ENCODE data around the gene RPP40.
"Not testable (repeated sequence)": the region's sequence is repeated elsewhere in the genome, so short reads cannot be mapped to it uniquely, and the experiment has no call there.

RPP40 gene

DNA sequence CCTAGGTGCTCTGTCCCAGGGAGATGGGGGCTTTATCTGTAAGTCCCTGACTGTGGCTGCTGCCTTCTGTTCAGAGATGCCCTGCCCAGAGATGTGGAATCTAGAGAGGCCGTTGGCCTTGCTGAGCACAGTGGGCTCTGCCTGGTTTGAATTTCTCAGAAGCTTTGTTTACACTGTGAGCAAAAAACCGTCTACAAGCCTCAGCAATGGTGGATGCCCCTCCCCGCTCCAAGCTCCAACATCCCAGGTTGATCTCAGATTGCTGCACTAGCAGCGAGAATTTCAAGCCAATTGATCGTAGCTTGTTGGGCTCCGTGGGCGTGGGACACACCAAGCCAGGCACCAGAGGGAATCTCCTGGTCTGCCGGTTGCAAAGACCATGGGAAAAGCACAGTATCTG, 16.3 kb upstream of the RPP40 start:
- DNase-seq (ENCODE audit: low read depth in 2 of 2, low spot score in 1 of 2), result no peak

DNA sequence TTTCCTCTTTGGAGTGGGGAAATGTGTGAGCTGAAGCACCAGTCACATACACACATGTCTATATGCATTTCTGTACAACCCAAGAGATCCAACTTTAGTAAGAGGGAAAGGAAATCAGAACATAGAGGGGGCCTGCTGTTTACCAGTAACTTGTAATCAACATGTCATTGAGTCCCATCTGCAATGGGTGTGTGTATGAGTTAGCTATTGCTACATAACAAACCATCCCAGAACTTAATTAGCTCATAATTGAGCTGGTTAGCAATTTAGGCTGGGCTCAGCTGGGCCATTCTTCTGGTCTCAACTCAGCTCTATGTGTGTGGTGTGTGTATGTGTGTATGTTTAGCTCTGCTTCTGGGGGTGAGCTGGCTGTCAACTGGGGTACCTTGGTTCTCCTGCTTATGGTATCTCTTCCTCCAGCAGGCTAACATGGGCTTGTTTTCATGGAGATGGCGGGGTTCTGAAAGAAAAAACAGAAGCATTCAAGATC, 10.3 kb upstream of the RPP40 start:
- no peak for DNase-seq (ENCODE audit: low read depth in 2 of 2, low spot score in 1 of 2)

DNA sequence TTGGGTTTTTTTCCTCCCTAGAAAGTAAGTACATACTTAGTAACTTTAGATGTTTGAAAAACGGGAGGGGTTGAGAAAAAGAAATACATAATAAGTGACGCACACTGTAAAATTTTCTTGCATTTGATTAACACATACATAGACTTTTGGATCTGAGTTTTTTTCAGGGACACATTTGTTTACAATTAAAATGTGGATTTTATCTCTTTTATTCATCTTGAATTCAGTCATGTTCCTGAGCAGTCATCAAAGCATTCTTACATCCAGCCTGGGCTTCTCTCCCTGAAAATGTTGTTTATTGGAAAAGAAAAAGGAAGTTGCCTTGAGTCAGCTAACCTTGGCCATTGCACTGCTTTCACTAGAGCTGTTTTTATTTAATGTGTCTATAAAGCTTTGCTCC, 8.7 kb upstream of the RPP40 start:
- DNase-seq (ENCODE audit: low read depth in 2 of 2, low spot score in 1 of 2), result no peak

DNA sequence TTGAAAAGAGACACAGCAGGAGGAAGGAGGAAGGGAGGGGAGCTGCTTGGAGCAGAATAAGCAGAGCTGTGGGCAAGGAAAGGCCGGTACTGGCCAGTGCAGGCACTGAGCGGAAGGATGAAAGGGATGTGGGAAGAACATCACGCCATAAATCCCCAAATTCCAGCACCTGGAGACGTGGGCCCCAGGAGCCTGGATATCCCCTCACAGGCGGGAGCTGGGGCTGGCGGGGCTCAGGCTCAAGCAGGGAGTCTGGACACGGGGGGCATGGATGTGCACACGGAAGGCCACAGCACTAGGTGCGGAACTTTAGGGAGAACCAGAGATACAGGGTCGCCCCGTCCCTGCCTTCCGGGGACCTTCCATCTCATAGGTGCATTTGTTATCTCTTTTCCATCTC, 7.5 kb upstream of the RPP40 start:
- no peak for DNase-seq (ENCODE audit: low read depth in 2 of 2, low spot score in 1 of 2)

DNA sequence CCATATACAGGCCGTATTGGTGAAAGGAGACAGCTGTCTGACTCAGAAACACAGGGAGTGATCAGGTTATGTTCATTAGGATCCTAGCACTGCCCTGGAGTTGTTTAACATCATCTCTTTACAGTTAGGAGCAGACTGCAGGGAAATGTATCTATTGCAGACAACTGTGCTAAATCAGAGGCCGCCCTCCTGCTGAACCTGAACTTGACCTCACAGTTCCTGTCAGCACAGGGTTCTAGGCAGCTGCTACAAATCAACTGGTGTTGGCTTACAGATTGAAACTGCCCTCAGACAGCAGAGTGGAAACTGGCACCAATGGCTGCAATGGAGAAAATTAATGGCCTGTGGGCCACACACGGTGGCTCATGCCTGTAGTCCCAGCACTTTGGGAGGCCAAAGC, 3.7 kb upstream of the RPP40 start:
- DNase-seq (ENCODE audit: low read depth in 2 of 2, low spot score in 1 of 2), result no peak

DNA sequence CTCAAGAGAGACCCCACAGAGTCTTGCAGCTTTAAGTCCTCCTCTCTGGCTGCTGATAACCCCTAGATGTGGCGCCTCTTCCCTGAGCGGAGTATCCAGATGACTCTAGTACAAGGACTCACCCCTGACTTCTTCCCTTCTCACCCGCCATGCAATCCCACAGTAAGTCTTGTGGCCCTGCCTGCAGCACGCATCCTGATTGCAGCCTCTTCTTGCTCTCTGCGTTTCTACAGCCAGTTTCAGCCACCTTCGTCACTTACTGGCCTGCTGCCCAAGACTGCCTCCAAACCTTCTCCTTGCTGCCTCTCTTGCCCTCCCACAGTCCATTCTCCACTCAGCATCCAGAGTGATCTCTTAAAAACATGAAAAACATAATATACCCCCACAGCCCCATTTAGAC, 2.4 kb upstream of the RPP40 start:
- DNase-seq (ENCODE audit: low read depth in 2 of 2, low spot score in 1 of 2), result no peak

DNA sequence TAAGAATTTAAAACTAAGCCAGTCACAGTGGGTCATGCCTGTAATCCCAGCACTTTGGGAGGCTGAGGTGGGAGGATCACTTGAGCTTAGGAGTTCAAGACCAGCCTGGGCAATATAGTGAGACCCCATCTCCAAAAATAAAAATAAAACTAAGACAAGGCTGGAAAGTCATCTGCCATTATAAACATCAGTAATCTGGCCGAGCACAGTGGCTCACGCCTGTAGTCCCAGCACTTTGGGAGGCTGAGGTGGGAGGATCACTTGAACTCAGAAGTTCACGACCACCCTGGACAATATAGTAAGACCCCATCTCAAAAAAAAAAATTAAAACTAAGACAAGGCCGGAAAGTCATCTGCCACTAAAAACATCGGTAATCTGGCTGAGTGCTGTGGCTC, 1.2 kb upstream of the RPP40 start:
- DNase-seq (ENCODE audit: low read depth in 2 of 2, low spot score in 1 of 2), result not testable (repeated sequence)

DNA sequence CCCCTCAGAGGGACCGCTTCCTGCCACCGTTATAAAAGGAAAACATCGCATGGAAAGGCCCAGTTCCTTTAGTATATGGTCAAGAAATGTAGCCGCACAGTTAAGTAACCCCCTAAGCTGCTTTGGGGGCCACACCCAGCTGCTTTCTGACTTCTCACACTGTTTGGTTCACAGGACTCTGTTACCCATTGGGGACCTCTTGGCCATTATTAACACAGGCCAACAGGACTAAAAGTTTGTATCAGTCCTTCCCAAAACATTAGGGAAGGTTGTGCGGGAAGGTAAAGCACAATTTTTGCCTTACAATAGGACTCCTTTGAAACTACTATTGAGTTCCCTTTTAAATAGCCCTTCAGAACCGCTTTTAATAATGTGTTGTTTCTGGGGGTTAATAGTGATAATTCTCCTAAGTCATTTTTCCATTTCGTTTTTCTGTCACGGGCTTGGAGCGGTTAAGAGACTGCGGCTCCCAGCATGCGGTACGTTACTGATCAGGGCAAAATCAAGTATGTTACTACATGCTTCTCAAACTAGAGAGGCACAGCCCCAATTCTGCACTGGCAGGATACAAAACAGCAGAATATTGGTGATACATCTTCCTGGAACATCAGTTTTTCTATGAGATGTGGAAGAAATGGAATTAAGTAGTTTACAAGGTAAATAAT, 668 bp upstream of the RPP40 start:
- no peak for DNase-seq (ENCODE audit: low read depth in 2 of 2, low spot score in 1 of 2)

DNA sequence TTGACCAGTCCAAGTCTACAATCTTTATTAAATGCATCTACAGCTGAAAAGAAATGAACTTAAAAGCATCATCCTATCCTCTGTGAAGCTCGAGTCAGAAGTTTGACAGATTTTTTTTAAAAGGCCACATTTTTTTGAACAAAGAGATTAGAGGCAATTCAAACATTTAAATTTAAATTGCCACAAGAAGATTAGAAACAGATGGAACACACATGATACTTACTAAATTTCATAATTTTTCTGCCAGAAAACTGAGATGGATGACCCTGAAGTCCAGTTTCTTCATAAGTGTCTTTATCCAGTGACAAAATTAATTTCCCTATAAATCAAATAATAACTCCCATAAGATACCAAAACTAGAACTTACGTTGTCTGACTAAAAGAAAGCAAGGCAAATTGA, 4.3 kb downstream of the RPP40 start:
- no peak for DNase-seq (ENCODE audit: low read depth in 2 of 2, low spot score in 1 of 2)

DNA sequence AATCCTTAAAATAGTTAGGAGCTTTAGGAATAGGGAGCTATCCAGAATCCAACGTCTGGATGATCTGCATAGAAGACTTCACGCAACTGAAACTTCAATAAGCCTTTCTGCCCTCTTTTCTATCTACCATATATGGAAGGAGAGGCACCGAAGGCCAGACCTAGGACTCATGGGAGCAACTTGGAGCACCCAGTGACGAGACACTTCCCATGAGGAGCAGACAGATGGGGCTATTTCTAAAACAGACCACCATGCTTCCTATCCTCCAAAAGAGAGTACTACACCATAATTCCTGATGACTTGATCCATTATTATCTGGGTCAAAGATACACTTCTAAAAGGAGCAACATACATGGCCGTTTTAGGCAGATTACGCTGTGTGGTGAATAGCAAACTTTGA, 6.0 kb downstream of the RPP40 start:
- no peak for DNase-seq (ENCODE audit: low read depth in 2 of 2, low spot score in 1 of 2)

DNA sequence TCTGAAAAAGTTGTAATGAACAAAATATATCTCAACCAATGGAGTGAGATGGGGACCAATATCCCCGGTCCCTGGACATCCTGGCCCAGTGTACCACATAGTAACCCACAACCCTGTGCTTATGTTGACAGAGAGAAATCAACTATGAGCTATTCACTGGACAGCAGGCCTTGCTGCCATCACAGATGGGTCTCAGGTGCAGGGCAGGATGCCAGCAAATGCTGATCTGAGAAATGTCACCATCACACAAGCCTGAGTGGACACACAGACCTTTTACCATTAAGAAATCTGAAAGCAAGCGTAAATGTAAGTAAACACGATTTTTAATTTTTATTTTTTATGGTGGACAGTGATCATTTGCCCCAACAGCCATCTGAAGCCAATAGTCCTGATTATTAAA, 9.1 kb downstream of the RPP40 start:
- DNase-seq (ENCODE audit: low read depth in 2 of 2, low spot score in 1 of 2), result no peak

DNA sequence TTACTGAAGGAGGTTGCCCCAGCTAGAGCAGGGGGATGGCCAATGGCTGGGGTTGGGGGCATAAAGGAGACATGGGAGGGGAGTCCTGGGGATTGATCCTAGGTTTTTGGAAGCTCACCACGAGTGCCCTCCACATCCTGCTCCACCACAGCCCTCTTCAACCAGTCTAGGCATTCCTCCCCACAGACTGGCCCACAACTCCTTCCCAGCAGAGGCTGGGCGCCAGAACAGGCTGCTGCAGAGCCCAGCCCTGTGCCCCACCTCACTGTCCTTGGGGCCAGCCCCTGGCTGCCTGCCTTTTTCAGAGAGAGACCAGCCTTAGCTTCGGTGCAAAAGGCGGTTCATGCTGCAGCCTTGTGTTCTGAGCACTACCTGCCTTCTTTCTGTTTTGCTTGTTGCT, 16.4 kb downstream of the RPP40 start:
- DNase-seq (ENCODE audit: low read depth in 2 of 2, low spot score in 1 of 2), result no peak

DNA sequence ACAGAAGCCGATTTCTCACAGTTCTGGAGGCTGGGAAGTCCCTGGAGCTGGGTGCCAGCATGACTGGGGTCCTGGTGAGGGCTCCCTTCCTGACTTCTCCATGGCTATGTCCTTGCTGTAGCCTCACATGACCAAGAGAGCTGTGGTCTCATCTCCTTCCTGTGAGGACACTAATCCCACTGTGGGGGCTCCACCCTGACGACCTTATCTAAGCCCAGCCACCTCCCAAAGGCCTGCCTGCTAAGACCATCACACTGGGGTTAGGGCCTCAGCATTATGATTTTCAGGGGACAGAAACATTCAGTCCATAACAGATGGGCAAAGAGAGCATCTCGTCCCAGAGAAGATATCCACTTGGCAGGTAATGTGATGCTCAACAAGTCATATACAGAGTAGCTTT, 16.8 kb downstream of the RPP40 start:
- DNase-seq (ENCODE audit: low read depth in 2 of 2, low spot score in 1 of 2), result no peak

DNA sequence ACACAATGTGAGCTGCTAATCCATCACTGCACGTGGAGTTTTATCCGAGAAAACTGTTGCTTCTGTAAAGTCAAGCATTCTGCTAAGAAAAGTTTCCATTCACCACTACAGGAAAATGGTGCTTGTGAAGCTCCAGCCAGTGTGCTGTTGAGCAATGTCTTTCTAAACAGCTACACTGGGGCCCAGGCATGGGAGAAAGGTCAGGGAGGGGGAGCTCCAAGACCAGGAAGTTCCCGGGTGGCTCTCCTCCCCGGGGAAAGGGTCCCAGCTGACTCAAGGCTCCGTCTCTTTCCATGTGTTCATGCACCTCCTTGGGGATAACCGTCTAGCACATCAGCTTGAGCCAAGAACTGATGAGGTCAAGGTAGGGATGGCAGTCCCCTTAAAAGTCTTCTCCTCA, 20.5 kb downstream of the RPP40 start:
- no peak for DNase-seq (ENCODE audit: low read depth in 2 of 2, low spot score in 1 of 2)

DNA sequence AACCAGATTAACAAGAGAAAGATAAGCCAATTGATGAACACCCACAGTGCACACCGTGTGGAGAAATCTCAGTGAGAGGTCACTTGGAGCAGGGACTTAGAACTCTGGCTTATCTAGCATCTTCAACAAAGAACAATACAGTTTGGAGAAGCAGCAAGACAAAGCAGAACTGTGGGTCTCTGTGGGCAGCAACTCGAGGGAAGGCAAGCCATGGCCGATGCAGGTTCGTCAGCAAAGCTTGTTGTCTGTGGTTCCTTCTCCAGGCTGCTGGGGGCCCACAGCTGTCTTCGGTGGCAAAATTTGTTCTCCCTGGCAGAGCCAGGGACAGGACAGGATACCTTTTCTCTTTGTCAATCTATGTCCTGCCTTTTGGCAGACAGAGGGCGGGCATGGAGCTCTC, 22.1 kb downstream of the RPP40 start:
- no peak for DNase-seq (ENCODE audit: low read depth in 2 of 2, low spot score in 1 of 2)

DNA sequence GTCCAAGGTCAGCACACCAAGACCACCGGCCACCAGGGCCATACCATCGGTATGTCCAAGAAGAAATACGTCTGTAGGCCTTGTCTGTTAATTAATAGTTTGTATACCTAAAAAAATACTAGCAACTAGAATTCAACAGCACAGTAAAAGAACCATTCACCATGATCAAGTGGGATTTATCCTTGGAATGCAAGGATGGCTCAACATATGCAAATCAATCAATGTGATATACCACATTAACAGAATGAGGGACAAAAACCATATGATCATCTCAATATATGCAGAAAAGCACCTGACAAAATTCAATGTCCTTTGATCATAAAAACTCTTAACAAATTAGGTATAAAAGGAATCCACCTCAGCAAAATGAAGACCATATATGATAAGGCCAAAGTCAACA, 24.4 kb downstream of the RPP40 start:
- DNase-seq (ENCODE audit: low read depth in 2 of 2, low spot score in 1 of 2), result no peak

DNA sequence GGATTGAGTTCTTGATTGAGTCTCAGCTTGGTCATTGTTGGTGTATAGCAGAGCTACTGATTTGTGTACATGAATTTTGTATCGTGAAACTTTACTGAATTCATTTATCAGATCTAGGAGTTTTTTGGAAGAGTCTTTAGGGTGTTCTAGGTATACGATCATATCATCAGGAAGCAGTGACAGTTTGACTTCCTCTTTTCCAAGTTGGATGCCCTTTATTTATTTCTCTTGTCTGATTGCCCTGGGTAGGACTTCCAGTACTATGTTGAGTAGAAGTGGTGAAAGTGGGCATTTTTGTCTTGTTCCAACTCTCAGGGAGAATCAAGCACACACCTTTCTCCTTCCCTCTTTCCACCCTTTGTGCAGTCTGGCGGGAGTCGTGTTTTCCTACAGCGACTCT, 26.4 kb downstream of the RPP40 start:
- no peak for DNase-seq (ENCODE audit: low read depth in 2 of 2, low spot score in 1 of 2)

DNA sequence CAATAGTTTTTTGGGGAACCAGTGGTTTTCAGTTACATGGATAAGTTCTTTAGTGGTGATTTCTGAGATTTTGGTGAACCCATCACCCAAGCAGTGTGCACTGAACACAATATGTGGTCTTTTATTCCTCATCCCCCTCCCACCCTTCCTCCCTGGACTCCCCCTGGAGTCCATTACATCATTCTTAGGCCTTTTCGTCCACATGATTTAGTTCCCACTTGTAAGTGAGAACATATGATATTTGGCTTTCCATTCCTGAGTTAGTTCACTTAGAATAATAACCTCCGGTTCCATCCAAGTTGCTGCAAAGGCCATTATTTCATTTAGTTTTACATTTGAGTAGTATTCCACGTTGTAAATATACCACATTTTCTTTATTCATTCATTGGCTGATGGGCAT, 28.3 kb downstream of the RPP40 start:
- DNase-seq (ENCODE audit: low read depth in 2 of 2, low spot score in 1 of 2), result no peak

DNA sequence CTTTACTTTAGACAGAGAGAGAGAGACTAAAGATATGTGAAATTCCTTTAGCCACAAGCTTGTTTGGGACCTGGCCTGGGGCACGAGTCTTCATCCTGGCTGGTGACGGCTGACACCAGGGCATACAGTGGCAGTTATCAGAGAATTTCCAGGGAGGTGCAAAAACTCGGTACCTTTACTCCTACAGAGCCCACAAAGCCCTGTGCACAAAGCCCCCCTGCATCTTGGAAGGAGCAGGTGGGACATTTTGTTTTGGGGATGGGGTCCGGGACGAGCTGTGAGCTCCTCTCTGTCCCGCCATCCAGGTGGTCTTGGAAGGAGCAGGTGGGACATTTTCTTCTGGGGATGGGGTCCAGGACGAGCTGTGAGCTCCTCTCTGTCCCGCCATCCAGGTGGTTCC, 28.9 kb downstream of the RPP40 start:
- DNase-seq (ENCODE audit: low read depth in 2 of 2, low spot score in 1 of 2), result no peak

DNA sequence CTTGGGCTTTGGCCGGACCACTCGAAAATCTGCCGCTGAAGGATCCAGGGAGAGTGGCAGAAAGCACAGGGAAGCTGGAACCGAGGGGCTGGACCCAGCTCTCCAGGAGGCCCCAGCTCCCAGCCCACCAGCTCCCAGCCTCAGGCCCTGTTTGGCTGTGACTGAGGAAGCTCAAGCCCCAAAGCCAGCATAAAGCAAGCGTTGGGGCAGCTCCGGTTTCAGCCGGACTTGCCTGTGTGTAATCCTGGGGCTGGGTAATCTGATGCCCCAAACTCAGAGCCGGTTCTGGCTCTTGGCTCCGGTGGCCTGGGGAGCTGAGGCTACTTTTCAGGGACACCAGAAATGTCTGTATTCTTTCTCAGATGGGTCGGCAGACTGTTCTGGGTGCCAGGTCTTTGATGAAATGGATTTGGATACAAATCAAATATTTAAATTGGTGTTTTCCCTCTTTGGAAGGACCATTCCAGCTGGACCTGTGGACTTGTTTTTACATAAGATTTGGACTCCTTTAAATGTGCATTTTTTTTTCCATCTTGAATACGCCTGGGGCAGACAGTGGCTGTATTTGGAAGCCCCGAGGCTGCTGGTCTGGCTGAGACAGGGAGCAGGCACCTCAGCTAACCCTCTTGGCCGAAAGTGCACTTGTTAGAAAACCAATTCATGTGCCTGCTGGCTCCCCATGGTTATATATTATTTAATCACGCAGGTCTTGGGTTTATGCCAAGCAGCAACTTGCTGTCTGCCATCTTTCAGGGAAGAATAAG, 29.7 kb downstream of the RPP40 start:
- DNase-seq (ENCODE audit: low read depth in 2 of 2, low spot score in 1 of 2), result no peak

DNA sequence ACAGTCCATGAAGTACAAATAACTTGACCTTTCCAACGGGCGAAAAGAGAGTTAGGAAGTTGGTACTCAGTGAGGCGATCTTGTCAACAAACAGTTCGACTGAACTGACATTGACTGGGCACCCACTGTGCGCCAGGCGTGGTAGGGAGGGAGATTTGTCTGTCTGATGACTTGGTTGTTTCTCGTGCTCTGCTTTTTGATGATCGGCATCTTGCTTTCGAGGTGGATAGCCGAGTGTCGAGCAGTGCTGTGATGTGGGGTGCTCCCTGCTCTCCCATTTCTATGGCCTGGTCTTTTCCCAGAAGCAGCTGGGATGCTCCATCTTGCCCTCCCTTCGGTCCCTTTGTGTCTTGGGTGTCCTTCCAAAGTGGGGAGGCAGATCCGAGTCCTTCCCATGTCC, 30.4 kb downstream of the RPP40 start:
- no peak for DNase-seq (ENCODE audit: low read depth in 2 of 2, low spot score in 1 of 2)

DNA sequence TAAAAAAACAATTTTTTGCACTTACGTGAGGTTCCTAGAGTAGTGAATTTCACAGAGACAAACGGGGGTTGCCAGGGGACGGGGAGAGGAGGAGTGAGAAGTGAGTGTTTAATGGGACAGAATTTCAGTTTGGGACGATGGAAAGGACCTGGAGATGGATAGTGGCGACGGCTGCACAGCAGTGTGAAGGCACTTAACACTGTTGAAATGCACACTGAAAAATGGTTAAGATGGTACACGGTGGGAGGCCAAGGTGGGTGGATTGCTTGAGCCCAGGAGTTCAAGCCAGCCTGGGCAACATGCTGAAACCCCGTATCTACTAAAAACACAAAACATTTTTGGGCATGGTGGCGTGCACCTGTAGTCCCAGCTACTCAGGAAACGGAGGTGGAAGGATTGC, 31.4 kb downstream of the RPP40 start:
- DNase-seq (ENCODE audit: low read depth in 2 of 2, low spot score in 1 of 2), result no peak

DNA sequence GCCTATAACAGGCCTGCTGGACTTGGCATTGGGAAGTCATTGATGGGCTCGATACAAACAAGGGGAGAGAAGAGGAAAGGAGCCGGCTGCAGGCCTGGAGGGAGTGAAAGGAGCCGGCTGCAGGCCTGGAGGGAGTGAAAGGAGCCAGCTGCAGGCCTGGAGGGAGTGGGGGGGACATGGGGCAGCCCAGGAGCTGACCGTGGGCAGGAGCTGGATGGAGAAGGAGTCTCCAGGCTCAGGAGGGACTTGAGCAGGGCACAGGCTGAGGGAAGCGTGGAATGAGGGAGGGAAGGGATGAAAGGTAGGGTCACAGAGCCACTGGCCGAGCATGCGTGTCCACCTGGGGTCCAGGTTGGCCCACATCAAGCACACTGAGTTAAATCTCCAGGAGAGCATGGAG, 32.0 kb downstream of the RPP40 start:
- DNase-seq (ENCODE audit: low read depth in 2 of 2, low spot score in 1 of 2), result no peak
